Fibroblast of villous mesenchyme (primary cell): ENCODE results near the gene ARSI. TPM values are rescaled to one million over a fixed set of nuclear protein-coding genes. Genes with fewer than 3 reads are reported as not detected.

Source experiments
- DNase-seq: peaks from one replicate; pipeline ENCODE4 v3.0.0-alpha.2; 2010; ENCODE audit warnings: low read depth
- H3K4me3 ChIP-seq: 2 replicates; pipeline ENCODE4 v1.5.1; 2011; ENCODE audit warnings: low read depth, mild to moderate bottlenecking, low read length
- total RNA-seq: library from RNA; depleted of rRNA; stranded (reverse); fragments of >200 nt; gene quantifications from 2 replicates; pipeline ENCODE4 v1.2.3, GENCODE V29; 2012
- TF ChIP-seq, protein P1 (sequence below): IDR thresholded peaks from 2 replicates; pipeline ENCODE4 v1.5.1; 2012; ENCODE audit warnings: low read depth, mild to moderate bottlenecking, low read length; ENCODE audit not compliant: insufficient read depth

The ARSI gene
- total RNA-seq, 1 donor = 13.8 TPM

DNA sequence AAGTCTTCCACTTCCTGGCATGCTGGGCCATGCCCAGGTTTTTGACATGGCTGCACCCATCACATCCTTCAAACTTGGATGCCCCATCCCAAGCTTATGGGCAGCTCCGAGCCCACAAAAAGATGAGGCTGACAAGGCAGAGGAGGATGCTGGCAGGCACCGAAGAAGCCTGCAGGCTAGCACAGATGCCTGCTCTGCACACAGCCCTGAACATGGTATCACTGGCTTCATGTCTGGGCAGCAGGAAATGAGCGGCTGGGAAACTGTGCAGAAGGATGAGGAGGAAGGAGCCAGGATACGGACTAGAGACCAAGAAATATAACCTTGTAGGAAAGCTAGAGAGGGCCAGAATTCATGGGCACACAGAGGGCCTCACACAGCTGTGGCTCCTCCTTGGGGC lies 27.9 kb downstream of the ARSI start:
- TF ChIP-seq, protein P1, sequence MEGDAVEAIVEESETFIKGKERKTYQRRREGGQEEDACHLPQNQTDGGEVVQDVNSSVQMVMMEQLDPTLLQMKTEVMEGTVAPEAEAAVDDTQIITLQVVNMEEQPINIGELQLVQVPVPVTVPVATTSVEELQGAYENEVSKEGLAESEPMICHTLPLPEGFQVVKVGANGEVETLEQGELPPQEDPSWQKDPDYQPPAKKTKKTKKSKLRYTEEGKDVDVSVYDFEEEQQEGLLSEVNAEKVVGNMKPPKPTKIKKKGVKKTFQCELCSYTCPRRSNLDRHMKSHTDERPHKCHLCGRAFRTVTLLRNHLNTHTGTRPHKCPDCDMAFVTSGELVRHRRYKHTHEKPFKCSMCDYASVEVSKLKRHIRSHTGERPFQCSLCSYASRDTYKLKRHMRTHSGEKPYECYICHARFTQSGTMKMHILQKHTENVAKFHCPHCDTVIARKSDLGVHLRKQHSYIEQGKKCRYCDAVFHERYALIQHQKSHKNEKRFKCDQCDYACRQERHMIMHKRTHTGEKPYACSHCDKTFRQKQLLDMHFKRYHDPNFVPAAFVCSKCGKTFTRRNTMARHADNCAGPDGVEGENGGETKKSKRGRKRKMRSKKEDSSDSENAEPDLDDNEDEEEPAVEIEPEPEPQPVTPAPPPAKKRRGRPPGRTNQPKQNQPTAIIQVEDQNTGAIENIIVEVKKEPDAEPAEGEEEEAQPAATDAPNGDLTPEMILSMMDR = no peak
- no peak for DNase-seq
- H3K4me3 ChIP-seq = no peak overlapping the region

DNA sequence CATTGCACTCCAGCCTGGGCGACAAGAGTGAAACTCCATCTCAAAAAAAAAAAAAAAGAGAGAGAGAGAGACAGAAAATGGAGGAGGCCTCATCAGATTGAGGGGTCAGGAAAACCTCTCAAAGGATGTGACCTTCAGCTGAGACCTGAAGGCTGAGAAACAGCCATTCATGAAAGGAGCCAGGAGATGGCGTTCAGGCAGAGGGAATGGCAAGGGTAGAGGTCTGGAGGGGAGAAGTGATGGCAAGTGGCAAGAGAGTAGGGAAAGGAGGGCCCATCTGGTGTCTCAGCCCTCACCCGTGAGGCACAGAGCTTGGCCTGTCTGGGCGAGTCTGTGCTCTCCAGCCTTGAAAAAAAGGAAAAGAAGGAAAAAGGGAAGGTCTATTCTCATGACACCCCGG lies 30.2 kb downstream of the ARSI start:
- peak; percentile 68 for DNase-seq
- TF ChIP-seq, protein P1 = peak; percentile 71
- H3K4me3 ChIP-seq = no peak overlapping the region

DNA sequence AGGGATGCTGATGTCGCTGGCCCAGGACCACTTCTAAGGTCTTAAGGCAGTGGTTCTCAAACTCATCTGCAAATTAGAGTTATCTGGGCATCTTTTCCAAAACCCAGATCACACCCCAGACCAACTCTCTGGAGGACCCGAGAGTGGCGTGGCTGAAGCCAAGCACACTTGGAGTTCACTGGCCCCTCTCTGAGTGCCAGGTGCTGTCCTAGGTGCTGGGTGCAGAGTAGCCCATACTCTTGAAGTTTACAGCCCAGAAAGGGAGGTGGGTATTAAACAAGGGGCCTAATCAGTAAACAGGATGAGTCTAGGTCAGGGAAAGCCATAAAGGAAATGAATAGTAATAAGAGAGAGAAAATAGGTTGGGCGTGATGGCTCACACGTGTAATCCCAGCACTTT lies 30.8 kb downstream of the ARSI start:
- TF ChIP-seq, protein P1 = no peak
- no peak overlapping the region for H3K4me3 ChIP-seq
- DNase-seq = no peak

DNA sequence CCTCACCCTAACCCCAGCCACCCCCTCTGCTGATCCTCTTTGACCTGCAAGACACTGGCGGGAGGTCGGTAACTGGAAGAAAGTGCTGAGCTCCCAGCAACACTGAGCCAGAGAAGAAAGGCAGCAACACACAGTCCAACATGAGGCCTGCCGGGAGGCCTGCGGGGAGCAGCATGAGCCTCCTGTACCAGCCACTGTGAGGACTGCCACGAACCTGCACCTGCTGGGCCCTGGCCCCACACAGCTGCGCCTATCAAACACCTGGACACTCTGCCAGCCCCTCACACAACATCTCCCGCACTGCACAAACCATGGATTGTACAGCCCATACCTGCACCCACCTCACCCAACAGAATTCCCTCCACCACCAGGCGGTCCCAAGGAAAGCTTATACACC lies 31.4 kb downstream of the ARSI start:
- no peak for DNase-seq
- TF ChIP-seq, protein P1 = no peak
- no peak overlapping the region for H3K4me3 ChIP-seq

DNA sequence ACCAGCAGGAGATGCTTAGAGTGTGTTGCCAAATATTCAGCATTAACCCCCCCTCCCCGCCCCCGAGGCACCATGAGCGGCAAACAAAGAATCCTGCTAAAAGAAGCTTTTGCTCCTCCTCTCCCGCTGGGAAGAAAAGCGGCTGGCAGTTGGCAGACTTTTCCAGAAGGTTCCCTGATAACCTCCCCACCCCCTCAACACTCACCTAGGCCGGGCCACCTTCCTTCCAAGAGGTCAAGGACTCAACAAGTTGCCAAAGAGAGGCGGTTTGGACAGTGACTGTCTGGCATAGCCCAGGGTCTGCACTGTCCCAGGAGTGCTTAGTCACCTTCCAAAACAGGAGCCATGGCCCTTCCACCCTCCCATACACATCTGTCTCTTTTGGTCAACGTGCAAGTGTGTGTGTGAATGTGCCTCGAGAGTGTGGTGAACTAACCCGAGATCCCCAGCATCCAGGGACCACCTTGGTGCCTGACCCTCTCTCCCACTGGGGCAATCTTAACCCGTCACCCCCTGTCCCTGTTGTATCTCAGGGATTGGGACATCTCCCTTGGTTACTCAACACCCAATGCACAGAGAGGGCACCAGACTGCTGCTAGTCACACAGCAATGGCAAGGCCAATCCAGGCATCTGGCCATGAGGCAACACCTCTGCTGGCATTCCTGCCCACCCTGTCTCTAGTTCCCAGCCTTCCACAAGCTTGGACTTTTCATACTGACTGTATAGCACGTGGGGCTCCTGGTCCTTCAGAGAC lies 32.0 kb downstream of the ARSI start:
- TF ChIP-seq, protein P1 = no peak
- H3K4me3 ChIP-seq = no peak overlapping the region
- DNase-seq = no peak

DNA sequence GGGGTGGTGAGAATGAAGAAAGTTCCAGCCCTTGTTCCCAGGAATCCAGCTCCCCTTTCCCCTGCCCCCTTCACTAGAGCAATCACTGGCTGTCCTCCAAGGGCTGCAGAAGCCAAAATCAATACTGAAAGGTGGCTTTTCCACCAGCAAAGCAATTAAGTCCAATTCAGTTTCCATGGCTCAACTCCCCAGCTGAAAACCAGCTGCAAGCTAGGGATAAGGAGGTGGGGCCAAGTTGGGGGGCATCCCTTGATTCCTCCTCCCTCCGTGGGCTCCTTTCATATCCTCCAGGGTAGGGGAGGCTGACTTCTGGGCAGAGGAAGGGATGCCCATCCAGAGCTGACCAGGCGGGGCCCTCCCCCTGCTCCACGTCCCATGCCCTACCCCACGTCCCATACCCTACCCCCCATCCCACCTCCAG lies 35.8 kb downstream of the ARSI start:
- DNase-seq = no peak
- TF ChIP-seq, protein P1 = no peak
- H3K4me3 ChIP-seq = no peak overlapping the region
